Suprapubic skin (tissue), 3 donors: ENCODE results near the gene MIA2.

Source experiments
- CTCF ChIP-seq, 2 donors: fragments of 200-600 bp in 1 of 2; fragments of 450-650 bp in 1 of 2; sonication (generic) in 1 of 2; IDR thresholded peaks; one replicate each; pipeline ENCODE4 v1.5.1; 2016 to 2019; ENCODE audit warnings: antibody characterized with exemption in 2 of 2, mild to moderate bottlenecking in 1 of 2, moderate library complexity in 1 of 2
- POLR2A ChIP-seq, 2 donors: fragments of 450-650 bp; IDR thresholded peaks; one replicate each; pipeline ENCODE4 v1.6.1; 2017; ENCODE audit warnings: antibody characterized with exemption in 2 of 2, mild to moderate bottlenecking in 2 of 2, moderate library complexity in 2 of 2

GRCh38 chr14:39276005-39276404 is 42.3 kb downstream of the MIA2 start:
- no peak for TF ChIP-seq CTCF (IDR thresholded peaks at IDR 0.05)
- no peak for TF ChIP-seq POLR2A (IDR thresholded peaks at IDR 0.05)
